Activated CD8-positive, alpha-beta T cell treated with anti-CD3 and anti-CD28 coated beads, Interleukin-2, amount 10 ng/mL, durations not matched to agents 7 days and 5 days (primary cell): ENCODE results near the gene PLEKHH2. TPM values are rescaled to one million over a fixed set of nuclear protein-coding genes. Genes with fewer than 3 reads are reported as not detected.
A peak's percentile ranks its signal among the peaks of the same experiment; 100 is the strongest.
"Not testable (repeated sequence)": the region's sequence is repeated elsewhere in the genome, so short reads cannot be mapped to it uniquely, and the experiment has no call there.

ENCODE experiments used
- ATAC-seq: fragments of 150-1000 bp; cut with Tn5 transposase; one replicate; pipeline ENCODE4 v1.10.0; 2021; ENCODE audit warnings: moderate library complexity
- CTCF ChIA-PET: fragments of 350-600 bp; sonication (Branson Sonifier 250); formaldehyde crosslinking; loops from one replicate; lab custom pipeline; 2021; ENCODE audit warnings: antibody characterized with exemption; lab: Charles Lee
- POLR2A ChIA-PET: fragments of 350-600 bp; sonication (Branson Sonifier 250); formaldehyde crosslinking; loops from one replicate; lab custom pipeline; 2021; ENCODE audit warnings: antibody characterized with exemption; lab: Charles Lee
- DNase-seq: peaks from one replicate; pipeline ENCODE4 v3.0.0-alpha.2; 2020
- H3K27ac Mint-ChIP-seq: one replicate; pipeline ENCODE4 v1.8.0; 2021; ENCODE audit warnings: mild to moderate bottlenecking, mixed read lengths
- H3K27me3 Mint-ChIP-seq: one replicate; pipeline ENCODE4 v1.8.0; 2021; ENCODE audit warnings: low read depth, mixed read lengths
- H3K36me3 Mint-ChIP-seq: one replicate; pipeline ENCODE4 v1.8.0; 2021; ENCODE audit warnings: low read depth, mixed read lengths
- H3K4me1 Mint-ChIP-seq: one replicate; pipeline ENCODE4 v1.8.0; 2021; ENCODE audit warnings: low read depth, mixed read lengths
- H3K4me3 Mint-ChIP-seq: one replicate; pipeline ENCODE4 v1.8.0; 2021; ENCODE audit warnings: mild to moderate bottlenecking, mixed read lengths
- H3K9me3 Mint-ChIP-seq: one replicate; pipeline ENCODE4 v1.8.0; 2022; ENCODE audit warnings: mixed read lengths; ENCODE audit not compliant: insufficient read depth
- total RNA-seq, 2 experiments: library from RNA; stranded (reverse); gene quantifications; one replicate each; pipeline ENCODE4 v1.2.3, GENCODE V29; 2021

The PLEKHH2 gene
- under 1 TPM; 0.32 to 0.57 TPM for total RNA-seq

DNA sequence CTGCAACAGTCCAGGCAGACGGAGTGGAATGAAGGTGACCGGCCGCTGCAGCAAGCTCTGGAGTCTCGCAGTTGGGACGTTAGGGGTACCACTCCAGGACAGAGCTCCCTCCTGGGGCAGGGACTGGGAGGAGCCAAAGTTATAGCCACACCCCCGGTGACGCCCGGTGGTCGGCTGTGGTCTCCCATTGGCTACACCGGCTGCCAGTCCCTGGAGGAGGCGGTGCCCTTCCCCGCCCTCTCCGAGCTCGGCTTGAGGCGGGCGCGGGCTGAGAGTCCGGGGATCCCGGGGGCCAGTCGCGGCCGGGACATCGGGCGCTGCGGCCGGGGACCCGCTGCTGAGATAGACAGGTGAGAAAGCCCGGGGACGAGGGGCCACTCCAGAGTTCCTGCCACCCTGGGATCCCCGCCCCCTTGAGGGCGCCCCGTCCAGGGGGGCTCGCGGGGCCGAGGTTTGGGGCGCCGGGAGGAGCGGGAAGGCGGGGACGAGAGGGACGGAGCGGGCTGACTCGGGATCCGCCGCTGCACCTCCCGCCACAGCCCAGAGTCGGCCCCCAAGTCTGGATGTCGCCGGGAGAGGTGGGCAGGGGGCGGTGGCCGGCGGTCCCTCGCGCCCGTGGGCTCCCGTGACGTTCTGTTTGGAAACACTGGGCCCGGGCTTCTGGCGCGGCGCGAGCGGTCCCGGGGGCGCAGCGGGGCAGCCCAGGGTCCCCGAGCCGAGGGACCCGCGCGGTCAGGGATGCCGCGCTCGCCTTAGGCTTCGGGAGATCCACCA, at the start of gene PLEKHH2:
TSS of gene PLEKHH2 (plus strand) at position 231 of the 774 bp plus-strand sequence. CDS start 7,414 bp downstream, outside the sequence.
- ATAC-seq (peak; percentile 100), DNase-seq (peak; percentile 88)
- POLR2A ChIA-PET = interaction anchor here (1.0 kb wide), 1 partner anchor 41 kb away, joined by 4 read pairs; the partner anchor contains the start of gene THADA
- Mint-ChIP-seq H3K27me3 (peaks cover 41% of the 10 kb centered on the region), H3K27ac (peak within 1 kb of the TSS; percentile 44), H3K9me3 (no peaks in the 10 kb centered on the region), H3K4me3 (peak within 1 kb of the TSS; percentile 80), H3K36me3 (no peaks in the 10 kb centered on the region), H3K4me1 (peaks cover 13% of the 10 kb centered on the region)
- CTCF ChIA-PET = interaction anchor here (1.0 to 1.1 kb wide), 4 partner anchors 24 to 408 kb away, joined by 3 to 5 read pairs (median 3); no protein-coding TSS in a partner anchor

DNA sequence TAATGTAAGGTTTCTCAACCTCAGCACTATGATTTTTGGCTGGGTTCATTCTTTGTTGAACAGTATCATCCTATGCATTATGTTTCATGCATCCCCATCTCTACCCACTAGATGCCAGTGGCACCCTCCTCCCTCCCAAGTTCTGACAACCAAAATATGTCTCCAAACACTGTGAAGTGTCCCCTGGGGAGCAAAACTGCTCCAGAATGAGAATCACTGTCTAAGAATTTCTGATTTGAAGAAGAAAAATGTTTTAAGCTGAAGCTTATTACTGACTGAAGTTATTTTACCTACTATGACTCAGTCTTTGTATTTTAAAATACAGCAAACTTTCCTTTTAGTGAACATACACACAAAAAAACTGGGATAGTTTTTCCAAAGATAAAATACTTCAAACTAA, 44.6 kb upstream of the PLEKHH2 start:
- ATAC-seq = no peak
- Mint-ChIP-seq H3K27ac (no peak overlapping the region), H3K4me1 (peaks cover 31% of the 10 kb centered on the region), H3K4me3 (no peak overlapping the region), H3K9me3 (no peaks in the 10 kb centered on the region), H3K36me3 (peaks cover 16% of the 10 kb centered on the region), H3K27me3 (no peaks in the 10 kb centered on the region)
- ChIA-PET POLR2A (interaction anchor here (1.1 kb wide), 1 partner anchor 366 kb away, joined by 3 read pairs; the partner anchor contains the start of gene ZFP36L2), CTCF (interaction anchor here (0.6 kb wide), 1 partner anchor 15 kb away, joined by 4 read pairs; no protein-coding TSS in a partner anchor)
- no peak for DNase-seq

DNA sequence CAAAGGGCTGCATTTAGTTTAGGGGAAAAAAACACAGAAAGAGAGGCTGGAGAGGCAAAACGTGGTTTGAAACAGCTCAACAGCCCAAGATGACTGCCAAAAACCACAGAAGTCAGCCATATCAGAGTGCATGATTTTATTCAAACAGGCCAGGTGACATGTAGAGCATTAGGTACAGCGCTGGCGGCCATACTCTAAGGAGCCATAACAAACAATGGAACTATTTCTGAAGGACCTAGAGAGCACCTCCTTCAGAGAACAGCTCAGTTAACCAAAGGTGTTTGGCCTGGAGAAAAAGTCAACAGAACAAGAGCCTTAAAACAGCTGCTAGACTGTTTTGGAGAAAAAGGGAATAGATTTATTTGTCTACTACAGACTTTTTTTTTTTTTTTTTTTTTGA, 43.8 kb upstream of the PLEKHH2 start:
- Mint-ChIP-seq H3K9me3 (no peaks in the 10 kb centered on the region), H3K27me3 (no peaks in the 10 kb centered on the region), H3K4me1 (peaks cover 31% of the 10 kb centered on the region), H3K36me3 (peaks cover 15% of the 10 kb centered on the region), H3K4me3 (no peak overlapping the region), H3K27ac (no peak overlapping the region)
- ChIA-PET CTCF (interaction anchor here (1.5 to 3.9 kb wide), 2 partner anchors 12 to 16 kb away, joined by 3 to 18 read pairs; no protein-coding TSS in a partner anchor), POLR2A (interaction anchor here (1.1 kb wide), 1 partner anchor 367 kb away, joined by 3 read pairs; the partner anchor contains the start of gene ZFP36L2)
- DNase-seq (no peak), ATAC-seq (no peak)

DNA sequence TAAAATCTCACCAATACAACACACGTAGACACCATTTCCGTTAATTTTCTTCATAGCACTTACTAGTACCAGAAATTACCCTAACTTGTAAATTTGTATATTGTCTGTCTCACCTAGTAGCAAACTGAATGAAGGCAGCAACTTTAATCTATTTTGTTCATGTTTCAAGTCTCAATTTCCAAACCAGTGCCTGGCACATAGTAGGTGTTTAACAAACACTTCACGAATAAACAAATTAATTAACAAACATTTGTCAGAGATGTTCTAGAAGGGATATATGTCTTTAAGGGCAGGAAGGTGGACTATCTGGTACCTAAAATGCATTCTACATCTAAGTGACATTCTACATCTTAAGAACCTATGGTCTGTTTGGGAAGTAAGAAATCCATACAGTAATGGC, 42.2 kb upstream of the PLEKHH2 start:
- H3K4me3 Mint-ChIP-seq = peak overlapping the region; percentile 97
- DNase-seq (no peak), ATAC-seq (no peak)
- no peaks in the 10 kb centered on the region for H3K9me3 Mint-ChIP-seq
- ChIA-PET CTCF (interaction anchor here (3.9 kb wide), 1 partner anchor 17 kb away, joined by 18 read pairs; no protein-coding TSS in a partner anchor), POLR2A (no interaction called here)
- peaks cover 15% of the 10 kb centered on the region for H3K36me3 Mint-ChIP-seq
- H3K4me1 Mint-ChIP-seq = peaks cover 31% of the 10 kb centered on the region
- H3K27me3 Mint-ChIP-seq = peaks cover 4% of the 10 kb centered on the region
- H3K27ac Mint-ChIP-seq = peak overlapping the region; percentile 97

DNA sequence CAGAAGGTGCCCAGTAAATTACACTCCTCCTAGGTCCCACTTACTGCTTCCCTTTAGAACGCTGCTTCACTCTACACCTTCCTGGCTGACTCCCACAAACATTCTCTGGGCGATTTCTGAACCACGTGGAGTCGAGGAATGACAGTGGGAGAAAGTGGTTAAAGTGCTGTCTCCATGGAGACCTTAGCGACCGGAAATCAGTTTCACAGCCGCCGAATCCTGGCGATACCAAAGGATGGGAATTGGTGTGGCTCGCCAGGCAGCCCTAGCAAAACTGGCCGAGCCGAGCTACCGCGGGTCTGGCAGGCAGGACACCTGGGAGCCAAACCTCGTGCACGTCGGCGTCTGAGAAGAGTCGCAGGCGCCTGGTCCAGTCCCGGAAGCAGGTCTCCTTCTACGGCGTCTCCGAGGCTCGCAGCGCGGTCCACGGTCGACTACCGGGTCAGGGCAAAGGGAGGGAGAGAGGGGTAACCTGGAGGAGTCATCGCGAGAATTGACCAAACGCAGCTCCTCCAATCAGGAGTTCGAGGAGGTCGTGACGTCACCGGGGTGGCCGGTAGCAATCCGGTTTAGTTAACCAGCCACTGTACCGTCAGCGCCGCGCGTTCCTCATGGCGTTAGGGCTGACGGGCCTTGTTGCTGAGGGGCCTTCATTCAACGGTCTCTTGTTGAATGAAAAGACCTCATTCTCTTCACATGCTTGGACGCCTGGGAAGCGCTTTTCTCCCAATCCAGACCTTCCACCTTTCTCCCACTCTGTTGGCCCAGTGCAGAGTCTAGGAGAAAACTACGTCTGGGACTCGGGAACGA, 41.3 kb upstream of the PLEKHH2 start, which contains the start of gene THADA:
TSS of gene THADA (minus strand) at position 436 of the 810 bp plus-strand sequence. CDS start 3,646 bp downstream, outside the sequence.
- Mint-ChIP-seq H3K9me3 (no peaks in the 10 kb centered on the region), H3K36me3 (peaks cover 13% of the 10 kb centered on the region), H3K4me1 (peaks cover 31% of the 10 kb centered on the region), H3K27ac (peak within 1 kb of the TSS; percentile 97), H3K27me3 (peaks cover 7% of the 10 kb centered on the region), H3K4me3 (peak within 1 kb of the TSS; percentile 97)
- peak; percentile 98 for ATAC-seq
- ChIA-PET POLR2A (interaction anchor here (0.6 to 1.7 kb wide), 16 partner anchors 8 to 1019 kb away, joined by 3 to 11 read pairs (median 4); partner anchors contain the start of genes PLEKHH2 and PPM1B), CTCF (interaction anchor here (0.6 to 4.1 kb wide), 10 partner anchors 10 to 369 kb away, joined by 3 to 25 read pairs (median 4); partner anchors contain the start of gene ZFP36L2)
- DNase-seq = peak; percentile 99

DNA sequence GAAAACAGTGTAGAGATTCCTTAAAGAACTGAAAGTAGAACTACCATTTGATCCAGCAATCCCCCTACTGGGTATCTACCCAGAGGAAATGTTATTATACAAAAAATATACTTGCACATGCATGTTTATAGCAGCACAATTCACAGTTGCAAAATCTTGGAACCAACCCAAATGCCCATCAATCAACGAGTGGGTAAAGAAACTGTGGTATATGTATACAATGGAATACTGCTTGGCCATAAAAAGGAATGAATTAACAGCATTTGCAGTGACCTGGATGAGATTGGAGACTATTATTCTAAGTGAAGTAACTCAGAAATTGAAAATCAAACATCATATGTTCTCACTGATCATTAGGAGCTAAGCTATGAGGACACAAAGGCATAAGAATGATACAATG, 36.5 kb upstream of the PLEKHH2 start:
- H3K36me3 Mint-ChIP-seq, DNase-seq, CTCF ChIA-PET: not testable (repeated sequence)

DNA sequence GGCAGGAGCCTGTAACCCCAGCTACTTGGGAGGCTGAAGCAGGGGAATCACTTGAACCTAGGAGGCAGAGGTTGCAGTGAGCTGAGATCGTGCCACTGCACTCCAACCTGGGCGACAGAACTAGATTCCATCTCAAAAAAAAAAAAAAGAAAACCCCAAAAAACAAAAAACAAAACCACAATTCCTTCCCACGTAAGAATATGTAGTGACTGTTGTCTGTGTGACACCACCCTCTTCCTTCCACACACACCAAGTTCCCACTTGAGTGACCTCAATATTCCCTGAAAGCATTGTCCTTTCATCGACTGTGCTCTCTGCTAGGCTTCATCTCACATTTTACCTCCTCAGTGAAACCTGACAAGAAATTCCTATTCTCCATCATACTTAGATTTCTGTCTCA, 32.4 kb upstream of the PLEKHH2 start:
- ATAC-seq (no peak), DNase-seq (no peak)
- POLR2A ChIA-PET = interaction anchor here (1.1 kb wide), 1 partner anchor 9 kb away, joined by 11 read pairs; the partner anchor contains the start of gene THADA
- CTCF ChIA-PET = interaction anchor here (0.7 to 2.7 kb wide), 10 partner anchors 8 to 745 kb away, joined by 3 to 20 read pairs (median 4); partner anchors contain the start of genes DYNC2LI1, PLEKHH2 and THADA
- H3K4me3 Mint-ChIP-seq = no peak overlapping the region
- H3K4me1 Mint-ChIP-seq = peaks cover 4% of the 10 kb centered on the region
- no peak overlapping the region for H3K27ac Mint-ChIP-seq
- H3K36me3 Mint-ChIP-seq = no peaks in the 10 kb centered on the region
- no peaks in the 10 kb centered on the region for H3K9me3 Mint-ChIP-seq
- peaks cover 15% of the 10 kb centered on the region for H3K27me3 Mint-ChIP-seq

More for the DNA sequence above, 36.5 kb upstream of the PLEKHH2 start:
- POLR2A ChIA-PET, ATAC-seq, H3K27ac Mint-ChIP-seq, H3K4me3 Mint-ChIP-seq, H3K9me3 Mint-ChIP-seq, H3K27me3 Mint-ChIP-seq: not testable (repeated sequence)
- H3K4me1 Mint-ChIP-seq = peaks cover 15% of the 10 kb centered on the region

DNA sequence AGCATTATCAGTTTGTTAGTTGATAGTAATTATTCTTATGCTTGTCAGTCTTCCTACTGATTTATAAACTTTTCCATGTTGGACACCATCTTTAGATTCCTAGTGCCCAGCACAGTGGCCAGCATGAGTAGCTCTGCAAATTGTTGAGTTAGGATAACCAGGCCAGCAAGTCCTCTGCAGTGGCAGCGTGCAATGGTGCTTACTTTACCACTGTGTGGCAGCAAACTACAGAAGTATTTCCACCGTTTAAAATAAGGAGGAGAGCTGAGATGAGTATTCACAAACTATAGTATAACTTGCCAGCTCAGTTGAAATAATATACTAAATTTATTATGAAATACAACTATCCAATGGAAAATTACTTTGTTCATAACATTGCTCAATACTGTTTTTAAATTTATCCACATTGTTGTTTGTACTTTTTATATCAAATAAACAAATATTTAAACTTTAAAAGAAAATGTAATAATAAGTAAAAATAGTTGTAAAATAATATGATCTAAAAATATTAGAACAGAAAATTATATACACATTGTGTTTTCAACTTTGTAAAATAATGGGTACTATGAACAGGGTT, 31.9 kb upstream of the PLEKHH2 start:
- H3K4me3 Mint-ChIP-seq = no peak overlapping the region
- H3K4me1 Mint-ChIP-seq = peaks cover 4% of the 10 kb centered on the region
- H3K27ac Mint-ChIP-seq = no peak overlapping the region
- POLR2A ChIA-PET = interaction anchor here (1.1 kb wide), 1 partner anchor 9 kb away, joined by 11 read pairs; the partner anchor contains the start of gene THADA
- no peaks in the 10 kb centered on the region for H3K9me3 Mint-ChIP-seq
- H3K36me3 Mint-ChIP-seq = no peaks in the 10 kb centered on the region
- CTCF ChIA-PET = interaction anchor here (0.6 to 2.7 kb wide), 14 partner anchors 9 to 746 kb away, joined by 3 to 20 read pairs (median 4); partner anchors contain the start of genes DYNC2LI1, PLEKHH2 and THADA
- peaks cover 11% of the 10 kb centered on the region for H3K27me3 Mint-ChIP-seq
- DNase-seq = peak; percentile 50
- ATAC-seq = peak; percentile 68

DNA sequence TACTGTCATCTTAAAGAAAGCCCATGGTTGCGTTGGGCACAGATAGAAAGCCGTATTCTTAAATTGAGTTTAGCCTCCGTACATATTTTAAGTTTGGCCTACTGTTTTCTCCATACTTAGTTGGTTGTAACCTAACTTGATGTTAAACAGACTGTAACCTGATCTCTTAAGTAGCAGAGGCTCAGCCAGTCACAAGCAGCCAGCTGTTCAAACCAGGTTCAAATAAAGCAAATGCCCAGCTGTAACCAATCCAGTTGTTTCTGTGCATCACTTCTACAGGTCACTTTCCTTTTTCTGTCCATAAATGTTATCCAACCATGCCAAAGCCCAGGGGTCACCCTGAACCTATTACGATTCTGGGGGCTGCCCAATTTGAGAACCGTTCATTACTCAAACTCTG, 31.2 kb upstream of the PLEKHH2 start:
- DNase-seq (no peak), ATAC-seq (no peak)
- Mint-ChIP-seq H3K27me3 (peaks cover 10% of the 10 kb centered on the region), H3K36me3 (no peaks in the 10 kb centered on the region), H3K4me3 (no peak overlapping the region), H3K9me3 (no peaks in the 10 kb centered on the region), H3K4me1 (peaks cover 4% of the 10 kb centered on the region), H3K27ac (no peak overlapping the region)
- POLR2A ChIA-PET = no interaction called here
- CTCF ChIA-PET = interaction anchor here (0.6 to 2.7 kb wide), 6 partner anchors 10 to 597 kb away, joined by 3 to 20 read pairs (median 3); partner anchors contain the start of gene THADA

DNA sequence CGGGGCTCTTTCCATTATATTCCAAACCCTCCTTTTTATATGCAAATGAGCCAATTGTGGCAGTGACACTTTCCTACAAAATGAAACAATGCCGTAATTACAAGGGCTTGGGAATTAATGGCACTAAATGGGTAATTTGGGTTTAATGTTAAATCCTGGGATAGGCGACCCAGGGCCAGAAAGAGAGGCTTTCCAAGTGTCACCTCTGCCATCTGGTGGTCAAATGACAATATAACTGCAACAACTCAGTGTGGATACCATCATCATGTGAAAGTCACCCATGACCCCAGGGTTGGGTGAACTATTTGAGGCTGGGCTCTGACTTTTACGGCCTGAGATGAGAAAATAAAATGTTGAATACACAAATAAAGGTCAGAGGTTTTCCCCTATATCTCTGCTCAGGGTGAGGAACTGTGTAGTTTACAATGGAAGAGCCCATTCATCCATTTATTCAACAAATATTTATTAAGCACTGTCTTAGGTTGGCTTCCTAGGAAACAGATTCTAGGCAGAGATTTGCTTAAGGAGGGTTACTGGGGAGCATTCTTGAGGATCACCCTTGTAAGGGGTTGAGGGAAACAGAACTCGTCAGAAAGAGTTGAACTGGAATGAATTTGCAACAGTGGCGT, 27.7 kb upstream of the PLEKHH2 start:
- Mint-ChIP-seq H3K27me3 (peaks cover 10% of the 10 kb centered on the region), H3K9me3 (no peaks in the 10 kb centered on the region), H3K27ac (no peak overlapping the region), H3K4me1 (peaks cover 4% of the 10 kb centered on the region), H3K36me3 (no peaks in the 10 kb centered on the region), H3K4me3 (no peak overlapping the region)
- ChIA-PET POLR2A (no interaction called here), CTCF (interaction anchor here (1.1 to 2.7 kb wide), 5 partner anchors 12 to 125 kb away, joined by 3 to 25 read pairs (median 4); partner anchors contain the start of gene THADA)
- DNase-seq (peak; percentile 53), ATAC-seq (peak; percentile 77)
